ENCODE data around the gene ZNF592.

ZNF592 gene

DNA sequence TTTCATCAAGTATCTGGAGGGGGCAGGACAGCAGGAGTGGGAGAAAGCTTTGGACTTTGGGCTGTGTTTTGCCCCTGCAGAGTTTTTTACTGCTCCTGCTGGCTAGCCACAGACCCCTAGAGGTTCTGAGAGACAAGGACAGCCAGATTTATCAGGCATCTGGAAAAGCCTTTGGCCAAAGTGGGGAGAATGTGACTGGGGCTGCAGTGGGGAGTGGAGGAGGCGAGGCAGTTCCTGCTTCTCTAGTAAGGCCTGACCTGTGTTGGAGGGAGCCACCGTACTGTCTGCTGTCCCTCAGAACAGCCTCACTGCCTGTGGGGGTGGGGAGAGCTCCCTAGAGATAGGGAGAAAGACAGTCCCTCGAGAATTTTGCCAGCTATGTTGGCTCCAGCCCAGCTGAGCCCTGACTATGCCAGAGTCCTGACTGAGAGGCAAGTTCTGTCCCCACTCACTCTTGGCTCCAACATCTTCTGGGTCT lies 70.9 kb downstream of the ZNF592 start:
- Histone ChIP-seq H3F3A (ENCODE audit: insufficient read depth, low read length) (no peaks in the 10 kb centered on the region), H3K9me2 (ENCODE audit: low read depth, low read length) (no peaks in the 10 kb centered on the region), H3K27ac (ENCODE audit: low read depth, low read length, poor library complexity, severe bottlenecking) (no peak overlapping the region), H3K9ac (ENCODE audit: low read length) (no peak overlapping the region), H3K4me3 (ENCODE audit: low read depth, low read length, poor library complexity, severe bottlenecking) (no peak overlapping the region), H4K20me1 (ENCODE audit: insufficient read depth, low read length) (no peaks in the 10 kb centered on the region), H3K4me2 (ENCODE audit: low read length) (no peak overlapping the region), H3K79me2 (ENCODE audit: insufficient read depth, low read length) (no peaks in the 10 kb centered on the region), H3K27me3 (ENCODE audit: insufficient read depth, low read length) (no peaks in the 10 kb centered on the region), H3K36me3 (ENCODE audit: insufficient read depth, low read length) (no peaks in the 10 kb centered on the region), H2AFZ (ENCODE audit: low read length) (no peak overlapping the region), H3K4me1 (ENCODE audit: insufficient read depth, low read length, severe bottlenecking) (no peaks in the 10 kb centered on the region), H3K9me3 (ENCODE audit: low read length) (no peaks in the 10 kb centered on the region)
- TF ChIP-seq, protein P1, sequence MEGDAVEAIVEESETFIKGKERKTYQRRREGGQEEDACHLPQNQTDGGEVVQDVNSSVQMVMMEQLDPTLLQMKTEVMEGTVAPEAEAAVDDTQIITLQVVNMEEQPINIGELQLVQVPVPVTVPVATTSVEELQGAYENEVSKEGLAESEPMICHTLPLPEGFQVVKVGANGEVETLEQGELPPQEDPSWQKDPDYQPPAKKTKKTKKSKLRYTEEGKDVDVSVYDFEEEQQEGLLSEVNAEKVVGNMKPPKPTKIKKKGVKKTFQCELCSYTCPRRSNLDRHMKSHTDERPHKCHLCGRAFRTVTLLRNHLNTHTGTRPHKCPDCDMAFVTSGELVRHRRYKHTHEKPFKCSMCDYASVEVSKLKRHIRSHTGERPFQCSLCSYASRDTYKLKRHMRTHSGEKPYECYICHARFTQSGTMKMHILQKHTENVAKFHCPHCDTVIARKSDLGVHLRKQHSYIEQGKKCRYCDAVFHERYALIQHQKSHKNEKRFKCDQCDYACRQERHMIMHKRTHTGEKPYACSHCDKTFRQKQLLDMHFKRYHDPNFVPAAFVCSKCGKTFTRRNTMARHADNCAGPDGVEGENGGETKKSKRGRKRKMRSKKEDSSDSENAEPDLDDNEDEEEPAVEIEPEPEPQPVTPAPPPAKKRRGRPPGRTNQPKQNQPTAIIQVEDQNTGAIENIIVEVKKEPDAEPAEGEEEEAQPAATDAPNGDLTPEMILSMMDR (IDR thresholded peaks at IDR 0.05; ENCODE audit: low read length), result no peak
- no peak for TF ChIP-seq EZH2 (IDR thresholded peaks at IDR 0.05; ENCODE audit: borderline replicate concordance, low read length)

DNA sequence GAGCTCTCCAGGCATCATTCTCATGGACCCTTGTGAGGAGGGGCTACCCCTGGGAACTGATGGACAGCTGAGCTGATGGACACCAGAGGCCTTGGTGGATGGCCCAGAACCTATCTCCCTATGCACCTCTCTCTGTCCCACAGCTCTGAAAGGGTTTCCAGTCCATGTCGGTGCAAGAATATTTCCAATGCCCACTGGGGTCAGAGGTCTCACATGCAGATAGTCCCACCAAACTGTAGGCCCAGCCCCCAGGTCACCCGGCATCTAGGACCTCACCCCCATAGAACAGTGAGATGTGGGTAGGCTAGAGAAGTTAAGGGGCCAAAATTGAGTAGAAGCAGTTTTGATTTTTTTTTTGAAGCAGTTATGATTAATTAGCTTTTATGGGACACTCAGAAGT lies 71.4 kb downstream of the ZNF592 start:
- no peaks in the 10 kb centered on the region for H3K4me1 ChIP-seq (ENCODE audit: insufficient read depth, low read length, severe bottlenecking)
- no peaks in the 10 kb centered on the region for H3K36me3 ChIP-seq (ENCODE audit: insufficient read depth, low read length)
- no peaks in the 10 kb centered on the region for H3F3A ChIP-seq (ENCODE audit: insufficient read depth, low read length)
- H3K9ac ChIP-seq (ENCODE audit: low read length), result no peak overlapping the region
- H3K27ac ChIP-seq (ENCODE audit: low read depth, low read length, poor library complexity, severe bottlenecking), result no peak overlapping the region
- no peak overlapping the region for H3K4me3 ChIP-seq (ENCODE audit: low read depth, low read length, poor library complexity, severe bottlenecking)
- TF ChIP-seq, protein P1 (IDR thresholded peaks at IDR 0.05; ENCODE audit: low read length), result no peak
- TF ChIP-seq EZH2 (IDR thresholded peaks at IDR 0.05; ENCODE audit: borderline replicate concordance, low read length), result no peak
- no peak overlapping the region for H3K4me2 ChIP-seq (ENCODE audit: low read length)
- no peaks in the 10 kb centered on the region for H3K79me2 ChIP-seq (ENCODE audit: insufficient read depth, low read length)
- H4K20me1 ChIP-seq (ENCODE audit: insufficient read depth, low read length), result no peaks in the 10 kb centered on the region
- H3K9me2 ChIP-seq (ENCODE audit: low read depth, low read length), result no peaks in the 10 kb centered on the region
- no peak overlapping the region for H2AFZ ChIP-seq (ENCODE audit: low read length)
- H3K9me3 ChIP-seq (ENCODE audit: low read length), result no peaks in the 10 kb centered on the region
- H3K27me3 ChIP-seq (ENCODE audit: insufficient read depth, low read length), result no peaks in the 10 kb centered on the region

DNA sequence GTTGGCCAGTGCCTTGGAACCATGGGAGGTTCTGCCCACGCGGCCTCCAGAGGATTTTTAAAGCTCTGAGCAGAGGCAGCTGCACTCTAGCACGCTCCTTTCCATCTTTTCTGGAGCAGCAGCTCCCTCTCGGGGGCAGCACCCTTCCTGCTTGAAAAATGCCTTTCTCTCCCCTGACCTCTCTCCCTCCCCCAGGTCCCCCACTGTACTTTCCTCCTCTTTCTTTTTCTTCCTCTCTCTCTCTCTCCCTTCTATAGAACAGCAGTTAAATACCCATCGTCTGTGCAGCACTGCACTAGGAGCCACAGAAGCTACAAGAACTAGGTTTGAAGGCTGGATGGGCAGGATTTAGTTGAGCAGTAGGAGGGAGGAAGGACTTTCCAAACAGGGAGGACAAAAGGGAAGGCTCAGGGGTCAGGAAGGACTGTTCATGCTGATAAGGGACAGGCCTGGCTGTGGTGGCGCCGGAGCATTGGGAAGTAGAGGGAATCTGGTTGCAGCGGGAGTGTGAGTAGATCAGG lies 73.2 kb downstream of the ZNF592 start:
- Histone ChIP-seq H3K36me3 (ENCODE audit: insufficient read depth, low read length) (no peaks in the 10 kb centered on the region), H3F3A (ENCODE audit: insufficient read depth, low read length) (no peaks in the 10 kb centered on the region), H3K4me1 (ENCODE audit: insufficient read depth, low read length, severe bottlenecking) (no peaks in the 10 kb centered on the region), H3K4me3 (ENCODE audit: low read depth, low read length, poor library complexity, severe bottlenecking) (no peak overlapping the region), H3K27me3 (ENCODE audit: insufficient read depth, low read length) (no peaks in the 10 kb centered on the region), H3K79me2 (ENCODE audit: insufficient read depth, low read length) (no peaks in the 10 kb centered on the region), H3K4me2 (ENCODE audit: low read length) (no peak overlapping the region), H3K27ac (ENCODE audit: low read depth, low read length, poor library complexity, severe bottlenecking) (no peak overlapping the region), H3K9ac (ENCODE audit: low read length) (no peak overlapping the region), H4K20me1 (ENCODE audit: insufficient read depth, low read length) (no peaks in the 10 kb centered on the region), H3K9me2 (ENCODE audit: low read depth, low read length) (no peaks in the 10 kb centered on the region), H3K9me3 (ENCODE audit: low read length) (no peaks in the 10 kb centered on the region), H2AFZ (ENCODE audit: low read length) (no peak overlapping the region)
- no peak for TF ChIP-seq EZH2 (IDR thresholded peaks at IDR 0.05; ENCODE audit: borderline replicate concordance, low read length)
- TF ChIP-seq, protein P1 (IDR thresholded peaks at IDR 0.05; ENCODE audit: low read length), result peak; percentile 35

All from OCI-LY1 (cell line).